HCT116 (cell line): ENCODE measurements around the gene FGD4. TPM values are rescaled to one million over a fixed set of nuclear protein-coding genes. Genes with fewer than 3 reads are reported as not detected.

ENCODE experiments used
- ATAC-seq: fragments of 200-7000 bp; cut with Tn5 transposase; 2 replicates; pipeline ENCODE4 v1.9.1; 2020; ENCODE audit warnings: mild to moderate bottlenecking, moderate library complexity
- BruUV-seq: library from RNA; stranded (reverse); fragments of 400-500 nt; replicated peaks from 2 replicates; lab custom pipeline; 2021; lab: Mats Ljungman, UMichigan
- CTCF ChIA-PET: fragments of 300-600 bp; sonication (Branson Sonifier 250); formaldehyde crosslinking; loops from one replicate; lab custom pipeline; 2021; ENCODE audit warnings: antibody characterized with exemption; lab: Charles Lee
- POLR2A ChIA-PET: fragments of 300-600, 350-600 bp; sonication (Branson Sonifier 250); formaldehyde crosslinking; loops from one replicate; lab custom pipeline; 2021; ENCODE audit warnings: antibody characterized with exemption; lab: Charles Lee
- RAD21 ChIA-PET, 2 experiments: fragments of 300-600 bp; sonication (Branson Sonifier 250); formaldehyde crosslinking; loops; one replicate each; lab custom pipeline; 2023; ENCODE audit warnings: low total read pairs in 2 of 2; ENCODE audit not compliant: uncharacterized antibody in 2 of 2, unreplicated experiment in 2 of 2, low non-redundant PET in 1 of 2; lab: Charles Lee
- DNase-seq: peaks from one replicate; pipeline ENCODE4 v3.0.0-alpha.2; 2010; ENCODE audit warnings: low read depth, low spot score
- H2AFZ ChIP-seq: fragments of 200-600 bp; shearing (Covaris generic), sonication (generic); 2 replicates; pipeline ENCODE4 v1.6.1; 2017; ENCODE audit warnings: low read depth, mixed run types, mixed read lengths, antibody characterized with exemption, low read length; ENCODE audit not compliant: poor library complexity, severe bottlenecking
- H3K27ac ChIP-seq: 2 replicates; pipeline ENCODE4 v1.5.1; 2012; ENCODE audit warnings: low read depth, low read length
- H3K27me3 ChIP-seq: fragments of 200-600 bp; sonication (generic); 2 replicates; pipeline ENCODE4 v1.6.1; 2016; ENCODE audit warnings: mixed run types, low read length, mixed read lengths; ENCODE audit not compliant: insufficient read depth
- H3K36me3 ChIP-seq, 2 experiments: fragments of 200-500 bp in 1 of 2; fragments of 200-600 bp in 1 of 2; sonication (Bioruptor generic) in 1 of 2; sonication (generic) in 1 of 2; 2 replicates each; pipeline versions ENCODE4 v1.5.1 to v1.6.1; 2014 to 2016; ENCODE audit warnings: low read length in 2 of 2, inconsistent platforms in 1 of 2, mixed read lengths in 1 of 2, mixed run types in 1 of 2; ENCODE audit not compliant: insufficient read depth in 2 of 2, control insufficient read depth in 1 of 2
- H3K4me1 ChIP-seq, 2 experiments: fragments of 200-600 bp in 1 of 2; sonication (generic) in 1 of 2; 2 replicates each; pipeline versions ENCODE4 v1.5.1 to v1.6.1; 2012 to 2017; ENCODE audit warnings: low read length in 2 of 2, inconsistent platforms in 1 of 2, mild to moderate bottlenecking in 1 of 2, mixed read lengths in 1 of 2, mixed run types in 1 of 2, moderate library complexity in 1 of 2; ENCODE audit not compliant: insufficient read depth in 2 of 2, control insufficient read depth in 1 of 2
- H3K4me2 ChIP-seq: fragments of 200-600 bp; sonication (generic); 2 replicates; pipeline ENCODE4 v1.6.1; 2017; ENCODE audit warnings: mixed run types, low read length, mixed read lengths
- H3K4me3 ChIP-seq, 2 experiments: fragments of 200-600 bp in 1 of 2; sonication (generic) in 1 of 2; replicated peaks in 1 of 2; 2 replicates each; pipeline ENCODE4 v1.5.1; 2011 to 2016; ENCODE audit warnings: low read length in 2 of 2, control low read depth in 1 of 2, low read depth in 1 of 2, mild to moderate bottlenecking in 1 of 2, mixed read lengths in 1 of 2, mixed run types in 1 of 2
- H3K79me2 ChIP-seq: fragments of 200-600 bp; sonication (generic); 2 replicates; pipeline ENCODE4 v1.6.1; 2017; ENCODE audit warnings: mild to moderate bottlenecking, mixed run types, low read length, moderate library complexity, mixed read lengths; ENCODE audit not compliant: insufficient read depth
- H3K9ac ChIP-seq: fragments of 200-600 bp; sonication (generic); 2 replicates; pipeline ENCODE4 v1.6.1; 2016; ENCODE audit warnings: low read length, mixed read lengths
- H3K9me2 ChIP-seq: fragments of 200-600 bp; sonication (generic), shearing (Covaris generic); 2 replicates; pipeline ENCODE4 v1.6.1; 2017; ENCODE audit warnings: mixed run types, mild to moderate bottlenecking, moderate library complexity; ENCODE audit not compliant: insufficient read depth
- H3K9me3 ChIP-seq, 2 experiments: fragments of 200-500 bp in 1 of 2; fragments of 200-600 bp in 1 of 2; sonication (Bioruptor generic) in 1 of 2; sonication (generic) in 1 of 2; 2 replicates each; pipeline ENCODE4 v1.6.1; 2014 to 2017; ENCODE audit warnings: low read length in 2 of 2, mixed read lengths in 2 of 2, inconsistent platforms in 1 of 2, low read depth in 1 of 2, mild to moderate bottlenecking in 1 of 2, mixed run types in 1 of 2, moderate library complexity in 1 of 2; ENCODE audit not compliant: control insufficient read depth in 1 of 2, insufficient read depth in 1 of 2
- H4K20me1 ChIP-seq: fragments of 200-600 bp; sonication (generic), shearing (Covaris generic); 2 replicates; pipeline ENCODE4 v1.6.1; 2017; ENCODE audit warnings: mixed run types, mild to moderate bottlenecking, moderate library complexity; ENCODE audit not compliant: insufficient read depth
- ATF3 ChIP-seq: IDR thresholded peaks from 2 replicates; pipeline ENCODE4 v1.6.1; 2012
- CBX3 ChIP-seq: IDR thresholded peaks from 2 replicates; pipeline ENCODE4 v1.6.1; 2012; ENCODE audit warnings: low read depth
- EGR1 ChIP-seq: IDR thresholded peaks from 2 replicates; pipeline ENCODE4 v1.6.1; 2012; ENCODE audit warnings: low read depth
- ELF1 ChIP-seq: IDR thresholded peaks from 2 replicates; pipeline ENCODE4 v1.6.1; 2012; ENCODE audit warnings: low read depth, borderline replicate concordance
- EZH2 ChIP-seq: fragments of 200-600 bp; sonication (generic); IDR thresholded peaks from 2 replicates; pipeline ENCODE4 v1.6.1; 2017; ENCODE audit warnings: antibody characterized with exemption, mixed run types
- EZH2phosphoT487 ChIP-seq: fragments of 200-600 bp; IDR thresholded peaks from 2 replicates; pipeline ENCODE4 v1.6.1; 2018; ENCODE audit warnings: antibody characterized with exemption, borderline replicate concordance
- FOSL1 ChIP-seq: IDR thresholded peaks from 2 replicates; pipeline ENCODE4 v1.6.1; 2012; ENCODE audit warnings: low read depth
- JUND ChIP-seq: IDR thresholded peaks from 2 replicates; pipeline ENCODE4 v1.6.1; 2012
- POLR2A ChIP-seq: IDR thresholded peaks from 2 replicates; pipeline ENCODE4 v1.7.0; 2011; ENCODE audit warnings: borderline replicate concordance; ENCODE audit not compliant: insufficient read depth, insufficient read length; ENCODE audit errors: extremely low read depth
- POLR2AphosphoS5 ChIP-seq: IDR thresholded peaks from 2 replicates; pipeline ENCODE4 v1.6.1; 2011; ENCODE audit warnings: mild to moderate bottlenecking, low read depth, low read length, moderate library complexity
- RAD21 ChIP-seq: IDR thresholded peaks from 2 replicates; pipeline ENCODE4 v1.6.1; 2012; ENCODE audit warnings: low read depth, mild to moderate bottlenecking
- SIN3A ChIP-seq: IDR thresholded peaks from 2 replicates; pipeline ENCODE4 v1.6.1; 2012; ENCODE audit warnings: low read depth
- SP1 ChIP-seq: IDR thresholded peaks from 2 replicates; pipeline ENCODE4 v1.6.1; 2012; ENCODE audit warnings: low read depth
- SRF ChIP-seq: IDR thresholded peaks from 2 replicates; pipeline ENCODE4 v1.6.1; 2012; ENCODE audit warnings: low read depth
- YY1 ChIP-seq: IDR thresholded peaks from 2 replicates; pipeline ENCODE4 v1.6.1; 2011; ENCODE audit warnings: low read length, low read depth, moderate library complexity, mild to moderate bottlenecking; ENCODE audit not compliant: insufficient replicate concordance; ENCODE audit errors: extremely low read depth
- ZBTB33 ChIP-seq: IDR thresholded peaks from 2 replicates; pipeline ENCODE4 v1.6.1; 2011; ENCODE audit warnings: mild to moderate bottlenecking, low read length, moderate library complexity; ENCODE audit not compliant: insufficient replicate concordance; ENCODE audit errors: extremely low read depth
- intact Hi-C: fragments of 100-400 bp; cut with micrococcal nuclease; formaldehyde crosslinking; loops from 2 replicates; pipeline ENCODE4 v1.10.0; 2022
- total RNA-seq: library from RNA; stranded (reverse); gene quantifications from one replicate; pipeline ENCODE4 v1.2.1, GENCODE V29; 2021; ENCODE audit not compliant: unreplicated experiment

Gene FGD4
- total RNA-seq, 1 experiment from 2014 or later: 7.7 TPM

- ATAC-seq: no peak
- no peak overlapping the region for H3K4me3 ChIP-seq
- ChIA-PET CTCF (no interaction called here), POLR2A (no interaction called here), RAD21 (no interaction called here)
- no peak overlapping the region for H3K4me2 ChIP-seq
- no peaks in the 10 kb centered on the region for H3K79me2 ChIP-seq
- H3K9me2 ChIP-seq: no peaks in the 10 kb centered on the region
- intact Hi-C loops: no loop called here
- H3K27me3 ChIP-seq: no peaks in the 10 kb centered on the region
- TF ChIP-seq SRF: no peak
- TF ChIP-seq CBX3: no peak
- no peak for TF ChIP-seq POLR2AphosphoS5
- TF ChIP-seq ATF3: no peak
- TF ChIP-seq EGR1: no peak
- no peak for TF ChIP-seq FOSL1
- TF ChIP-seq EZH2: no peak
- H2AFZ ChIP-seq: no peak overlapping the region
- H3K4me1 ChIP-seq: no peaks in the 10 kb centered on the region
- no TSS peak for BruUV-seq
- H3K27ac ChIP-seq: no peak overlapping the region
- H4K20me1 ChIP-seq: no peaks in the 10 kb centered on the region
- H3K9me3 ChIP-seq: no peaks in the 10 kb centered on the region
- H3K9ac ChIP-seq: no peak overlapping the region
- DNase-seq: no peak
- no peaks in the 10 kb centered on the region; a peak in 1 of 4 replicates for H3K36me3 ChIP-seq
Observed at GRCh38 chr12:32477714-32478113, 78.4 kb downstream of the FGD4 start.

GRCh38 chr12:32478166-32478565, 78.8 kb downstream of the FGD4 start:
- Histone ChIP-seq H2AFZ (no peak overlapping the region), H3K4me2 (no peak overlapping the region), H3K27ac (no peak overlapping the region)
- CTCF ChIA-PET: no interaction called here
- no peak for TF ChIP-seq SIN3A
- TF ChIP-seq RAD21: no peak
- TF ChIP-seq FOSL1: no peak
- TF ChIP-seq EZH2phosphoT487: no peak
- no peak for TF ChIP-seq SP1
- TF ChIP-seq CBX3: no peak
- TF ChIP-seq ELF1: no peak
- no peak for TF ChIP-seq JUND
- TF ChIP-seq EZH2: no peak
- TF ChIP-seq YY1: no peak
- no peak for TF ChIP-seq EGR1
- TF ChIP-seq ZBTB33: no peak
- TF ChIP-seq SRF: no peak
- no peak for TF ChIP-seq POLR2A
- TF ChIP-seq, all 23 proteins: peak for 0
- H3K27me3 ChIP-seq: no peaks in the 10 kb centered on the region
- no TSS peak for BruUV-seq
- H4K20me1 ChIP-seq: no peaks in the 10 kb centered on the region
- intact Hi-C loops: no loop called here
- no peaks in the 10 kb centered on the region for H3K79me2 ChIP-seq
- POLR2A ChIA-PET: no interaction called here
- no peak for ATAC-seq
- RAD21 ChIA-PET: no interaction called here
- no peaks in the 10 kb centered on the region for H3K4me1 ChIP-seq
- H3K4me3 ChIP-seq: no peak overlapping the region
- H3K9me2 ChIP-seq: no peaks in the 10 kb centered on the region
- H3K9ac ChIP-seq: no peak overlapping the region
- no peaks in the 10 kb centered on the region; a peak in 1 of 4 replicates for H3K36me3 ChIP-seq
- DNase-seq: no peak
- no peaks in the 10 kb centered on the region for H3K9me3 ChIP-seq
